ENCODE data around the gene PMIS2. TPM values are rescaled to one million over a fixed set of nuclear protein-coding genes. Genes with fewer than 3 reads are reported as not detected.
"Not testable (repeated sequence)": the region's sequence is repeated elsewhere in the genome, so short reads cannot be mapped to it uniquely, and the experiment has no call there.

PMIS2 gene
- total RNA-seq, 2 experiments from 2014 or later: not detected

DNA sequence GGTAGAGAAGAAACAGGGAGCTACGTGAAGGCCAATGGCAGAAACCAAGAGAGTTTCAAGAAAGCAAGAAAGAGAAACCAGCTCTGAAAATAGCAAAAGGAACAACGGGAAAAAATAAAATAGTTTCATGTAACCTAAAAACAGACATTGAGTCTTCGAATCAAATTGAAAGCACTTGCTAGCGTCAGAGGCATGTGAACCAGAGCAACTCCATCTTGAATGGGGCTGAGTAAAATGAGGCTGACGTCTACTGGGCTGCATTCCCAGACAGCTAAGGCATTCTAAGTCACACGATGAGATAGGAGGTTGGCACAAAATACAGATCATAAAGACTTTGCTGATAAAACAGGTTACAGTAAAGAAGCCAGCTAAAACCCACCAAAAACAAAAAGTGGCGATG lies 7.3 kb upstream of the PMIS2 start:
- Mint-ChIP-seq H3K4me1 (no peaks in the 10 kb centered on the region), H3K27ac (no peak overlapping the region), H3K9me3 (peaks cover 33% of the 10 kb centered on the region), H3K36me3 (ENCODE audit: low read depth) (peaks cover 9% of the 10 kb centered on the region), H3K4me3 (no peak overlapping the region), H3K27me3 (peaks cover 12% of the 10 kb centered on the region)
- POLR2A ChIA-PET: no interaction called here
- DNase-seq: no peak
- CTCF ChIA-PET: interaction anchor here (0.9 kb wide), 1 partner anchor 30 kb away, joined by 4 read pairs; no protein-coding TSS in a partner anchor

DNA sequence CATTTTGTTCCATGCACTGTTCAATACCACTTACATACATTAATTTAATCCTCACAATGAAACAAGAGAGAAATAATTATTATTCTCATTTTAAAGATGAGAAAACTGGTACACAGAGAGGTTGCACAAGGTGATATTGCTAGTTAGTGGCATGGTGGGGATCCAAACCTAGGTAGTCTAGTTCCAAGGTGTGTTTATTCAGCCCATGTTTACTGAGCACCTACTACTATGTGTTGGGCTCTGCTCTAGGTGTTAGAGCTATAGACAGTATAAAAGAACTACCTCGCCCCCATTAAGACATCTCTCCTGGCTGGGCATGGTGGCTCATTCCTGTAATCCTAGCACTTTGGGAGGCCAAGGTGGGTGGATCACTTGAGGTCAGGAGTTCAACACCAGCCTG lies 3.2 kb upstream of the PMIS2 start:
- CTCF ChIA-PET: no interaction called here
- no peak for DNase-seq
- Mint-ChIP-seq H3K9me3 (peaks cover 5% of the 10 kb centered on the region), H3K36me3 (ENCODE audit: low read depth) (no peaks in the 10 kb centered on the region), H3K4me3 (no peak overlapping the region), H3K27ac (no peak overlapping the region), H3K27me3 (peaks cover 22% of the 10 kb centered on the region), H3K4me1 (no peaks in the 10 kb centered on the region)
- POLR2A ChIA-PET: interaction anchor here (0.7 kb wide), 1 partner anchor 644 kb away, joined by 3 read pairs; no protein-coding TSS in a partner anchor

DNA sequence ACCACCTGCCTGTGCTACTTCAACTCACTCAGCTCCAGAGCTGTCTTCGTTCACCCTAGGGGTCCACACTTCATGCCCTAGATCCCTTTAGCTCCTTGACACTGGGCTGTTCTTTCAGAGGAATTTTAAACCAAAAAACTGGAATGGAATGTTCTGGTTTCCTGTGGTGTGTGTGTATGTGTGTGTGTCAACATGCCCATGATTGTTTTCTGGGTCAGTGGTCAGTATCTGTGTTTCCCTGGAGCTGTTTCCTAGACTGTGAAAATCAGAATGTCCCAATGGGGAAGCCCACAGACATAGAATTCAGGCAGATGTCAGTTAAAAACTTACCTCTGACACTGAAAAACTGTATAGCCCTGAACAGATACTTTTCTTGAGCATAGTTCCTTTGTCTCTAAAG lies 1.3 kb downstream of the PMIS2 start:
- no peaks in the 10 kb centered on the region for H3K36me3 Mint-ChIP-seq (ENCODE audit: low read depth)
- H3K4me3 Mint-ChIP-seq: no peak overlapping the region
- no peak for DNase-seq
- H3K27ac Mint-ChIP-seq: no peak overlapping the region
- no peaks in the 10 kb centered on the region for H3K9me3 Mint-ChIP-seq
- no peaks in the 10 kb centered on the region for H3K4me1 Mint-ChIP-seq
- H3K27me3 Mint-ChIP-seq: peaks cover 20% of the 10 kb centered on the region
- CTCF ChIA-PET: no interaction called here
- POLR2A ChIA-PET: no interaction called here

DNA sequence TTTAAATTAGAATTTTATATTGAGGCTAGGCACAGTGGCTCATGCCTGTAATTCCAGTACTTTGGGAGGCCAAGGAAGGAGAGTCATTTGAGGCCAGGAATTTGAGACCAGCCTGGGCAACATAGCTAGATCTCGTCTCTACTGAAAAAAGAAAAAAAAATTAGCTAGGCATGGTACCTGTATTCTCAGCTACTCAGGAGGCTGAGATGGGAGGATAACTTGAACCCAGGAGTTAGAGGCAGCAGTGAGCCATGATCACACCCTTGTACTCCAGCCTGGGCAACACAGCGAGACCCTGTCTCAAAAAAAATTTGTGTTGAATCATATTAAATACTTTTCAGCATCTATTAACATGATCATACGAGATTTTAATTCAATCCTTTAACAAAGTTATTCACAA lies 4.9 kb downstream of the PMIS2 start:
- no peak overlapping the region for H3K27ac Mint-ChIP-seq
- H3K4me1 Mint-ChIP-seq: no peaks in the 10 kb centered on the region
- H3K36me3 Mint-ChIP-seq (ENCODE audit: low read depth): no peaks in the 10 kb centered on the region
- H3K4me3 Mint-ChIP-seq: no peak overlapping the region
- POLR2A ChIA-PET: no interaction called here
- no peaks in the 10 kb centered on the region for H3K9me3 Mint-ChIP-seq
- H3K27me3 Mint-ChIP-seq: peaks cover 5% of the 10 kb centered on the region
- CTCF ChIA-PET: interaction anchor here (0.7 kb wide), 1 partner anchor 100 kb away, joined by 4 read pairs; no protein-coding TSS in a partner anchor
- no peak for DNase-seq

DNA sequence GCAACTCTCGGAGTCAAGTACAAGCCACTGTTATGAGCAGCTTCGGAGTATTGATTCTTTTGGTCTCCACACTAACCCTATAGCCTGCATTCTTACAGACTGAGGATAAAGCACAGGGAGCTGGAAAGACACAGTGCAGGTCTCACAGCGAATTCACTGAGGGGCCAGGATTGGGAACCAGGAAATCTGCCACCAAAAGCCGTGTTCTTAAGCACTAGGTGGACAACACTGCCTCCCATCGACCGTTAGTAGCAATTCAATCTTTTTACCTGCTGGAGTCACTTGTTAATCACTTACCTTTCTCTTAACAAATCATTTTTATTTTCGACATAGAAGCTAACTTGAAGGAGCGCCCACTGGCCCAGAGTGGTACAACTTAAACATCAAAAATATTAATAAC lies 6.3 kb downstream of the PMIS2 start:
- Mint-ChIP-seq H3K4me3 (no peak overlapping the region), H3K4me1 (peaks cover 8% of the 10 kb centered on the region), H3K36me3 (ENCODE audit: low read depth) (no peaks in the 10 kb centered on the region), H3K27me3 (no peaks in the 10 kb centered on the region), H3K9me3 (no peaks in the 10 kb centered on the region), H3K27ac (no peak overlapping the region)
- no peak for DNase-seq
- ChIA-PET POLR2A (no interaction called here), CTCF (interaction anchor here (0.6 to 2.0 kb wide), 10 partner anchors 8 to 239 kb away, joined by 3 to 12 read pairs (median 4); no protein-coding TSS in a partner anchor)

DNA sequence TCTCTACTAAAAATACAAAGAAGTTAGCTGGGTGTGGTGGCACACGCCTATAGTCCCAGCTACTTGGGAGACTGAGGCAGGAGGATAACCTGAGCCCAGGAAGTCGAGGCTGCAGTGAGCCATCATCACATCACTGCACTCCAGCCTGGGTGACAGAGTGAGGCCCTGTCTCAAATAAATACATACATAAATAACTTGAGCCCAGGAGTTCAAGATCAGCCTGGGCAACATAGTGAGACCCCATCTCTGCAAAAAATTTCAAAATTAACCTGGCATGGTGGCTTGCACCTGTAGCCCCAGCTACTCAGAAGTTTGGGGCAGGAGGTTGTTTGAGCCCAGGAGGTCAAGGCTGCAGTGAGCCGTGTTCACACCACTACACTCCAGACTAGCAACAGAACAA lies 9.1 kb downstream of the PMIS2 start:
- H3K4me1 Mint-ChIP-seq; H3K27ac Mint-ChIP-seq; H3K4me3 Mint-ChIP-seq; H3K9me3 Mint-ChIP-seq; H3K36me3 Mint-ChIP-seq (ENCODE audit: low read depth); H3K27me3 Mint-ChIP-seq; POLR2A ChIA-PET; CTCF ChIA-PET; DNase-seq: not testable (repeated sequence)

DNA sequence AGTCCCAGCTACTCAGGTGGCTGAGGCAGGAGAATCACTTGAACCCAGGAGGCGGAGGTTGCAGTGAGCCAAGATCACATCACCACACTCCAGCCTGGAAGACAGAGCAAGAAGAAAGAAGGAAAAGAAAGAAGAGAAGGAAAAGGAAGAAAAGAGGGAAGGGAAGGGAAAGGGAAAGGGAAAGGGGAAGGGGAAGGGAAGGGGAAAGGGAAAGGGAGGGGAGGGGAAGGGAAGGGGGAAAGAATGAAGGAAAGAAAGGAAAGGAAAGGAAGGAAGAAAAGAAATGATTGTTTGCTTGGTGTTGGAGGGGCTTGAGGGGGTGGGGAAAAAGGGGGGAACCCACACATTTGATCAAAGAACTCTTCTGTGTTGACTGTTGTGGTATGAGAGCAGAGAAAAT lies 10.0 kb downstream of the PMIS2 start:
- DNase-seq: no peak
- H3K36me3 Mint-ChIP-seq (ENCODE audit: low read depth): no peaks in the 10 kb centered on the region
- H3K4me3 Mint-ChIP-seq: no peak overlapping the region
- ChIA-PET POLR2A (no interaction called here), CTCF (no interaction called here)
- peaks cover 8% of the 10 kb centered on the region for H3K4me1 Mint-ChIP-seq
- H3K27me3 Mint-ChIP-seq: peaks cover 12% of the 10 kb centered on the region
- no peaks in the 10 kb centered on the region for H3K9me3 Mint-ChIP-seq
- H3K27ac Mint-ChIP-seq: no peak overlapping the region

DNA sequence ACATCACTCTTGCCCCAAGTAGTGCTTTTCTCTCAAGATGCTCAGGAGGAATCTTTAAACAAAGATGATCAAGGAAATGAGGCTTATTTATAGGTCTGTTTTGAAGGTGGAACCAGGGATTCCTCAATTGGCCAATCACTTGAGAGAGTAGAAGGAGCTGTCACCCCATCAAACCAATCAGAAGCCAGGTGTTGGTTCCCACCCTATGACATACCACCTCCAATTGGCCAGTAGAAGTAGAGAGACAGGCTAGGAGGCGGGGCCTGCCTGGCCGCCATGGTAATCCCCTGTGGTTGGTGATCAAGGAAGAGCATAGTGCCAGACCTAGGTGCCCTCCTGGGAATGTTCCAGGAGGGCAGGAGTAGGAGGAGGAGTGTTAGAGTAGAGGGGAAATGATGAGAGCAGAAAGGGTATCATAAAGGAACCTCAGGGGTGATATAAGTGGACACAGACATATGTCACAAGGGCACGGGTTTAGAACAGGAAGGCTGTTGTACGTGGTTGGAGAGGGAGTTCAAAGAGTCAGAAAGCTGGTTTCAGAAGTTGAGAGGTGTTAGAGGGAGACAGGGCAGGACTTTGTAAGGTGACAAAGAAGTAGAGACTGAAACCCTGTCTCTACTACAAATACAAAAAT lies 10.5 kb downstream of the PMIS2 start:
- peaks cover 15% of the 10 kb centered on the region for H3K27me3 Mint-ChIP-seq
- H3K9me3 Mint-ChIP-seq: no peaks in the 10 kb centered on the region
- no peak for DNase-seq
- CTCF ChIA-PET: interaction anchor here (2.1 kb wide), 1 partner anchor 86 kb away, joined by 5 read pairs; no protein-coding TSS in a partner anchor
- no peaks in the 10 kb centered on the region for H3K36me3 Mint-ChIP-seq (ENCODE audit: low read depth)
- H3K4me1 Mint-ChIP-seq: peaks cover 8% of the 10 kb centered on the region
- POLR2A ChIA-PET: interaction anchor here (1.7 kb wide), 1 partner anchor 10 kb away, joined by 6 read pairs; no protein-coding TSS in a partner anchor
- H3K4me3 Mint-ChIP-seq: no peak overlapping the region
- no peak overlapping the region for H3K27ac Mint-ChIP-seq

DNA sequence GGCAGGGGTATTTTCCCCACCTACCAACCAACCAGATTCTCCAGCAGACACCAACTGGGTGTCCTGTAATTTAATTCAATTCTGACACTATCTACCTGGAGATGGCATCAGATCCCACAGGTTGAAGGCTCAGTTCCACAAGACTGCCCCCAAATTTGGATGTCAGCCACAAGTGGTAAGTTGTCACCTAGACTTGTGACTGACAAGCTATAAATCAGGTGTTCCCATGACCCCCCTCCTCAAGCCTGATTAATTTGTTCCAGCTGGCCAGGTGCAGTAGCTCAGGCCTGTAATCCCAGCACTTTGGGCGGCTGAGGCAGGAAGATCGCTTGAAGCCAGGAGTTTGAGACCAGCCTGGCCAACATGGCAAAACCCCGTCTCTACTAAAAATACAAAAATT lies 16.0 kb downstream of the PMIS2 start:
- no peak for DNase-seq
- ChIA-PET POLR2A (no interaction called here), CTCF (interaction anchor here (1.8 kb wide), 1 partner anchor 53 kb away, joined by 7 read pairs; no protein-coding TSS in a partner anchor)
- H3K27ac Mint-ChIP-seq: no peak overlapping the region
- peaks cover 5% of the 10 kb centered on the region for H3K9me3 Mint-ChIP-seq
- H3K4me3 Mint-ChIP-seq: no peak overlapping the region
- peaks cover under 1% of the 10 kb centered on the region for H3K4me1 Mint-ChIP-seq
- H3K36me3 Mint-ChIP-seq (ENCODE audit: low read depth): no peaks in the 10 kb centered on the region
- H3K27me3 Mint-ChIP-seq: peaks cover 15% of the 10 kb centered on the region

DNA sequence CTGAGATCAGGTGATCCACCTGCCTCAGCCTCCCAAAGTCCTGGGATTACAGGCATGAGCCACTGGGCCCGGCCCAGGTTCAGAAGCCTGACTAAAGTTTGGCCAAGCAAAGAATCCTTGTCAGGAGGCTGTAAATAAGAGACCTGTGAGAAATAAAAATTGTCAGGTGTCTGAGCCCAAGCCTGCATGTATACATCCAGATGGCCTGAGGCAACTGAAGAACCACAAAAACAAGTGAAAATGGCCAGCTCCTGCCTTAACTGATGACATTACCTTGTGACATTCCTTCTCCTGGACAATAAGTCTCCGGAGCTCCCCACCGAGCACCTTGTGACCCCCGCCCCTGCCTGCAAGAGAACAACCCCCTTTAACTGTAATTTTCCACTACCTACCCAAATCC lies 18.5 kb downstream of the PMIS2 start:
- Mint-ChIP-seq H3K36me3 (ENCODE audit: low read depth) (peaks cover 12% of the 10 kb centered on the region), H3K9me3 (peaks cover 18% of the 10 kb centered on the region)
- CTCF ChIA-PET, POLR2A ChIA-PET, H3K27ac Mint-ChIP-seq, H3K27me3 Mint-ChIP-seq, H3K4me3 Mint-ChIP-seq, DNase-seq, H3K4me1 Mint-ChIP-seq: not testable (repeated sequence)

DNA sequence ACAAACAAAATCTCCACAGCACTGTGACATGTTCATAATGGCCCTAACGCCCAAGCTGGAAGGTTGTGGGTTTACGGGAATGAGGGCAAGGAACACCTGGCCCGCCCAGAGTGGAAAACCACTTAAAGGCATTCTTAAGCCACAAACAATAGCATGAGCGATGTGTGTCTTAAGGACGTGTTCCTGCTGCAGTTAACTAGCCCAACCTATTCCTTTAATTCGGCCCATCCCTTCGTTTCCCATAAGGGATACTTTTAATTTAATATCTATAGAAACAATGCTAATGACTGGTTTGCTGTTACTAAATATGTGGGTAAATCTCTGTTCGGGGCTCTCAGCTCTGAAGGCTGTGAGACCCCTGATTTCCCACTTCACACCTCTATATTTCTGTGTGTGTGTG lies 21.2 kb downstream of the PMIS2 start:
- peaks cover 12% of the 10 kb centered on the region for H3K36me3 Mint-ChIP-seq (ENCODE audit: low read depth)
- CTCF ChIA-PET: interaction anchor here (1.0 kb wide), 1 partner anchor 15 kb away, joined by 3 read pairs; no protein-coding TSS in a partner anchor

DNA sequence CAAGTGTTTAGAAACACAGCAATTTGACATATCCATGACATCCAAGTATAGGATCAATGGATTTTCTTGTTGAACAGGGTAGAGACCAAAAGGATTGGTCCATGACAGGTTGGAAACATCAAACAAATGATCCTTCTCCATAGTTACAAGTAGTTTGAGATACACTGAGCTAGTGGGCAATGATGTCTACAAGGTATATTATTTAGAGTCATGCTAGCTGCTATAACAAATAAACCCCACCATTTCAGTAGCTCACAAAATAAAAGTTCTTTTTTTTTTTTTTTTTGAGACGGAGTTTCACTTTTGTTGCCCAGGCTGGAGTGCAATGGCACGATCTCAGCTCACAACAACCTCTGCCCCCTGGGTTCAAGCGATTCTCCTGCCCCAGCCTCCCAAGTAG lies 21.7 kb downstream of the PMIS2 start:
- DNase-seq: no peak
- Mint-ChIP-seq H3K27me3 (no peaks in the 10 kb centered on the region), H3K4me1 (peaks cover 35% of the 10 kb centered on the region), H3K4me3 (no peak overlapping the region), H3K27ac (no peak overlapping the region), H3K36me3 (ENCODE audit: low read depth) (peaks cover 14% of the 10 kb centered on the region), H3K9me3 (peaks cover 18% of the 10 kb centered on the region)
- CTCF ChIA-PET: interaction anchor here (1.0 to 1.1 kb wide), 2 partner anchors 15 to 97 kb away, joined by 3 read pairs; no protein-coding TSS in a partner anchor
- POLR2A ChIA-PET: interaction anchor here (1.3 to 1.4 kb wide), 2 partner anchors 36 to 41 kb away, joined by 3 to 5 read pairs; partner anchors contain the start of gene COX6B1

More for the DNA sequence above, 21.2 kb downstream of the PMIS2 start:
- DNase-seq, H3K27ac Mint-ChIP-seq, H3K27me3 Mint-ChIP-seq, H3K4me3 Mint-ChIP-seq: not testable (repeated sequence)
- POLR2A ChIA-PET: interaction anchor here (1.3 to 1.4 kb wide), 2 partner anchors 10 to 41 kb away, joined by 5 to 6 read pairs; partner anchors contain the start of gene COX6B1
- peaks cover 18% of the 10 kb centered on the region for H3K9me3 Mint-ChIP-seq
- peaks cover 31% of the 10 kb centered on the region for H3K4me1 Mint-ChIP-seq

DNA sequence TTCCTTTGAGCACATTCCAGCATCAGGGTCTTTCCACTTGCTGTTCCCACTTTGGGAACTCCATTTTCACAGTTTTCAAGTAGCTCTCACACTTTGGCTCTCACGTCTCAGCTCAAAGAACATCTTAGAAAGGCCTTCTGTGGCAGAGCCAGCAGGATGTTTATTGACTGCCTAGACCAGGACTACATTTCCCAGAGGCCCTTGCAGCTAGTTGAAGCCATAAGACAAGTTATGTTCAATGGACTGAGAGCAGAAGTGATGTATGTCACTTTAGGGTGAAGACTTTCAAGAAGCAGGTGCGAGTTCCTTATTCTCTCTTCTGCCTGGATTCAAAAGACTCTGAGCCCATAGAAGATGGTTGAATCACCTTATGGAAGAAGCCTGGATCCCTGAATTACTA lies 22.3 kb downstream of the PMIS2 start:
- DNase-seq: no peak
- CTCF ChIA-PET: interaction anchor here (1.0 to 1.1 kb wide), 2 partner anchors 16 to 98 kb away, joined by 3 read pairs; no protein-coding TSS in a partner anchor

More for the DNA sequence above, 22.3 kb downstream of the PMIS2 start:
- no peaks in the 10 kb centered on the region for H3K27me3 Mint-ChIP-seq
- peaks cover 39% of the 10 kb centered on the region for H3K4me1 Mint-ChIP-seq
- no peak overlapping the region for H3K4me3 Mint-ChIP-seq
- H3K27ac Mint-ChIP-seq: peak overlapping the region; percentile 18
- POLR2A ChIA-PET: interaction anchor here (0.8 to 1.4 kb wide), 3 partner anchors 21 to 40 kb away, joined by 3 to 5 read pairs (median 3); partner anchors contain the start of gene COX6B1
- peaks cover 14% of the 10 kb centered on the region for H3K36me3 Mint-ChIP-seq (ENCODE audit: low read depth)
- peaks cover 18% of the 10 kb centered on the region for H3K9me3 Mint-ChIP-seq

Measured in activated CD4-positive, alpha-beta memory T cell treated with anti-CD3 and anti-CD28 coated beads, Interleukin-2, amount 10 ng/mL, durations not matched to agents 7 days and 5 days (primary cell).